Gastrocnemius medialis (tissue), 4 donors: ENCODE data around the gene USP54.

Source experiments
- POLR2A ChIP-seq, 2 donors: fragments of 450-650 bp; IDR thresholded peaks; one replicate each; pipeline ENCODE4 v1.6.1; 2017; ENCODE audit warnings: antibody characterized with exemption in 2 of 2, mild to moderate bottlenecking in 2 of 2, moderate library complexity in 2 of 2
- TF ChIP-seq, protein P1 (sequence below), 5 experiments: fragments of 450-650 bp in 3 of 5; fragments of 200-600 bp in 2 of 5; sonication (generic) in 2 of 5; IDR thresholded peaks in 4 of 5; conservative IDR thresholded peaks in 1 of 5; 1 replicate in 4 of 5; 2 replicates in 1 of 5; pipeline ENCODE4 v1.5.1; 2016 to 2019; ENCODE audit warnings: antibody characterized with exemption in 5 of 5, mild to moderate bottlenecking in 3 of 5, moderate library complexity in 3 of 5

DNA sequence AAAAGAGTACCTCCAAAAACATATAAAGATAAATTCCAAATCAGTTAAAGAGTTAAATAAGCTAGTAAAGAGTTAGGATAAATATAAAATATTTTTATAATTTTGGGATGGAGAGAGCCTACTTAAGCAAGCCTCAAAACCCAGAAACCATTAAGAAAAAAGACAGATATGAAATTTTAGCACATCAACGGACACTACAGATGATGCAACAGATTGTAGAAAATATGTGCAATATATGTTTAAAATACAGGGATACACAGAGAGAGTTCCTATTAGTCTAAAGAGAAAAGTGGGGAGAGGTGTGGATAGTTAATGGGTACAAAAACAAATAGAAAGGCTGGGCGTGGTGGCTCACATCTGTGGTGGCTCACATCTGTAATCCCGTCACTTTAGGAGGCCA lies 23.6 kb upstream of the USP54 start:
- TF ChIP-seq, protein P1, sequence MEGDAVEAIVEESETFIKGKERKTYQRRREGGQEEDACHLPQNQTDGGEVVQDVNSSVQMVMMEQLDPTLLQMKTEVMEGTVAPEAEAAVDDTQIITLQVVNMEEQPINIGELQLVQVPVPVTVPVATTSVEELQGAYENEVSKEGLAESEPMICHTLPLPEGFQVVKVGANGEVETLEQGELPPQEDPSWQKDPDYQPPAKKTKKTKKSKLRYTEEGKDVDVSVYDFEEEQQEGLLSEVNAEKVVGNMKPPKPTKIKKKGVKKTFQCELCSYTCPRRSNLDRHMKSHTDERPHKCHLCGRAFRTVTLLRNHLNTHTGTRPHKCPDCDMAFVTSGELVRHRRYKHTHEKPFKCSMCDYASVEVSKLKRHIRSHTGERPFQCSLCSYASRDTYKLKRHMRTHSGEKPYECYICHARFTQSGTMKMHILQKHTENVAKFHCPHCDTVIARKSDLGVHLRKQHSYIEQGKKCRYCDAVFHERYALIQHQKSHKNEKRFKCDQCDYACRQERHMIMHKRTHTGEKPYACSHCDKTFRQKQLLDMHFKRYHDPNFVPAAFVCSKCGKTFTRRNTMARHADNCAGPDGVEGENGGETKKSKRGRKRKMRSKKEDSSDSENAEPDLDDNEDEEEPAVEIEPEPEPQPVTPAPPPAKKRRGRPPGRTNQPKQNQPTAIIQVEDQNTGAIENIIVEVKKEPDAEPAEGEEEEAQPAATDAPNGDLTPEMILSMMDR (IDR thresholded peaks at IDR 0.05 in 4 of 5, conservative IDR thresholded peaks at IDR 0.05 in 1 of 5), result no peak
- TF ChIP-seq POLR2A (IDR thresholded peaks at IDR 0.05), result no peak
